H1 (cell line): ENCODE results near the gene CMSS1. TPM values are rescaled to one million over a fixed set of nuclear protein-coding genes. Genes with fewer than 3 reads are reported as not detected.

ENCODE experiments used
- KDM5A ChIP-seq: fragments of 200-600 bp; IDR thresholded peaks from 2 replicates; pipeline ENCODE4 v1.7.1; 2012; ENCODE audit warnings: mild to moderate bottlenecking, low read length, inconsistent platforms, mixed read lengths
- polyA plus RNA-seq, 7 experiments: library from polyadenylated mRNA; depleted of rRNA in 3 of 7; stranded (reverse) in 5 of 7; unstranded in 2 of 7; fragments of >200 nt in 5 of 7; fragments of 200-250 nt in 2 of 7; gene quantifications; 1 replicate in 5 of 7; 2 replicates in 1 of 7; 4 replicates in 1 of 7; pipeline versions ENCODE4 v1.2.1 to v1.2.3, GENCODE V29; 2011 to 2013; ENCODE audit warnings: missing spikeins in 2 of 7, mixed read lengths in 2 of 7
- total RNA-seq: library from RNA; stranded (reverse); fragmentation: NEBNext Ultra II Directional; extraction: Animal tissue kit (Norgen Biotek cat#: 25700); gene quantifications from 2 replicates; pipeline ENCODE4 v1.2.1, GENCODE V29; 2021

CMSS1 gene
- total and polyA plus RNA-seq, 2 of the 8 experiments (the other 6 are each of a cell fraction or from before 2014, with no cell fraction given) = 15.2 to 75.1 TPM

DNA sequence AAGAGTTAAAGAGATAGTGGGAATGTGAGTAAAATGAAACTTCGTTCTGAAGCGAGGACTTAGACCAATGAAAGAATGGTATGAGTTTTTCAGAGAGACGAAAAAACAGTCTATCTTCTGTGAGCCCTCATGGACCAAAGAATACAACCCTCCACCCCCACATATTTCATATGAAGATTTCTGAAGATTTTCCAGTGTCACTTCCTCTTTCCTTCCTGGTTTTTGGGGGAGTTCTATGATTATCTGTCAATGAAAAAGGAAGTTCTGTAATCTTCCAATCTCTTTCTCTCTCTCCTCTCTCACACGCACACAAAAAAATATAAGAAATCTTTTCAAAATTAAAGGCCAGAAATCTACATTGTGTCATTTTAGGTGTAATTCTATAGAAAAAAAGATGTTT is 27.7 kb downstream of the CMSS1 start (continued):
- no peak for TF ChIP-seq KDM5A
